Ascending aorta (tissue), 2 donors: ENCODE measurements around the gene APOO. TPM values are rescaled to one million over a fixed set of nuclear protein-coding genes. Genes with fewer than 3 reads are reported as not detected.
A peak's percentile ranks its signal among the peaks of the same experiment; 100 is the strongest.

Experiments
- DNase-seq, 2 donors: peaks; one replicate each; pipeline ENCODE4 v3.0.0-alpha.2; 2019; ENCODE audit warnings: low spot score in 2 of 2
- H3K27ac ChIP-seq, 2 donors: fragments of 200-600 bp; sonication (generic); one replicate each; pipeline ENCODE4 v1.5.1; 2016 to 2017; ENCODE audit warnings: mild to moderate bottlenecking in 1 of 2
- H3K27me3 ChIP-seq: fragments of 200-600 bp; sonication (generic); one replicate; pipeline ENCODE4 v1.5.1; 2017
- H3K36me3 ChIP-seq, 2 donors: fragments of 200-600 bp; sonication (generic); one replicate each; pipeline ENCODE4 v1.5.1; 2016
- H3K4me1 ChIP-seq, 2 donors: fragments of 200-600 bp; sonication (generic); one replicate each; pipeline ENCODE4 v1.5.1; 2016 to 2017; ENCODE audit warnings: mild to moderate bottlenecking in 1 of 2
- H3K4me3 ChIP-seq, 2 donors: fragments of 200-600 bp; sonication (generic); one replicate each; pipeline ENCODE4 v1.5.1; 2016 to 2017; ENCODE audit warnings: mild to moderate bottlenecking in 1 of 2
- H3K9me3 ChIP-seq, 2 donors: fragments of 200-600 bp; sonication (generic); one replicate each; pipeline ENCODE4 v1.5.1; 2016
- CTCF ChIP-seq, 3 experiments: fragments of 200-600 bp in 2 of 3; fragments of 450-650 bp in 1 of 3; sonication (generic) in 2 of 3; IDR thresholded peaks; one replicate each; pipeline ENCODE4 v1.5.1; 2016 to 2019; ENCODE audit warnings: antibody characterized with exemption in 3 of 3, mild to moderate bottlenecking in 1 of 3, moderate library complexity in 1 of 3
- intact Hi-C: fragments of 100-400 bp; cut with DNase I; formaldehyde crosslinking; loops from one replicate; pipeline ENCODE4 v1.15.1; 2023
- total RNA-seq: library from RNA; depleted of rRNA; stranded (reverse); fragments of >200 nt; gene quantifications from one replicate; pipeline ENCODE4 v1.1.0, GENCODE V29; 2016

The APOO gene
- total RNA-seq, 1 donor from 2014 or later: not detected

DNA sequence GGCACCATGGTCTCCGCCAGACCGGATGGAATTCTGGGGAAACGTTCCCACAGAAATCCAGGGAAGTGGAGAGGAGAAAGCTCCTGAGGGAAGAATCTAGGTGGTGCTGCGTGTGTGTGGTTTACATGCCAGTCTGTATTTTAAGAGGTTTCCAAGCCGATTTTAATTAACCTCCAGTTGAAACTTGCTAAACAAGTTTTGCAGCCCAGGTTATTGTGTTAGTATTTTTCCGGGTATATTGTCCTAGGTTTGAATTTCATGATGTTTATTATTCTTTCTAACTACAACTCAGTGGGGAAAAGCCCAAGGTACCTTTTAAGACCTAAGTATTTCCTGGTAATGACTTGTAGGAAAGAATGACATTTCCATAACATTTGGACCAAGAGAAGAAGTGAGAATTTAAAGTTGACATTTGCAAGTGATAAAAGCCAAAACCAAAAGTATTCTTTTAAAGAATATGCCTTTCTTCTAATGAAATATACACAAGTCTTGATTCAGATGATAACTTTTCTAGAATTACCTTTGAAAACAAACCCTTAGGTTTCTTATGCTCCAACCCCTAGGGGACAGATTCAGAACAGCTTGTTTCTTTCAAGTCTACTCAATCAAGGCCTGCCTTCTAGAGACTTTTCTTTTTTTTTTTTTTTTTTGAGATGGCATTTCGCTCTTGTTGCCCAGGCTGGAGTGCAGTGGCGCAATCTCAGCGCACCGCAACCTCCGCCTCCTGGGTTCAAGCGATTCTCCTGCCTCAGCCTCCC lies 110.2 kb downstream of the APOO start:
- no peak for DNase-seq
- Histone ChIP-seq H3K27ac (peak overlapping the region in 1 of 2 donors; percentile 51), H3K27me3 (no peaks in the 10 kb centered on the region), H3K4me3 (no peak overlapping the region), H3K9me3 (no peaks in the 10 kb centered on the region), H3K4me1 (no peaks in the 10 kb centered on the region), H3K36me3 (no peaks in the 10 kb centered on the region)
- intact Hi-C loops: no loop called here
- TF ChIP-seq CTCF (IDR thresholded peaks at IDR 0.05): no peak

GRCh38 chrX:23795221-23795620 lies 112.5 kb downstream of the APOO start:
- H3K4me3 ChIP-seq: no peak overlapping the region
- no peaks in the 10 kb centered on the region for H3K27me3 ChIP-seq
- no peak overlapping the region for H3K27ac ChIP-seq
- no peak for DNase-seq
- H3K36me3 ChIP-seq: no peaks in the 10 kb centered on the region
- TF ChIP-seq CTCF (IDR thresholded peaks at IDR 0.05): no peak
- intact Hi-C loops: no loop called here
- H3K9me3 ChIP-seq: no peaks in the 10 kb centered on the region
- H3K4me1 ChIP-seq: no peaks in the 10 kb centered on the region

GRCh38 chrX:23792861-23793553 lies 114.7 kb downstream of the APOO start:
- intact Hi-C loops: no loop called here
- Histone ChIP-seq H3K4me1 (no peaks in the 10 kb centered on the region), H3K27ac (no peak overlapping the region), H3K36me3 (no peaks in the 10 kb centered on the region), H3K27me3 (no peaks in the 10 kb centered on the region), H3K4me3 (no peak overlapping the region), H3K9me3 (no peaks in the 10 kb centered on the region)
- TF ChIP-seq CTCF (IDR thresholded peaks at IDR 0.05): no peak
- DNase-seq: no peak

- no peaks in the 10 kb centered on the region for H3K4me1 ChIP-seq
- DNase-seq: no peak
- no peaks in the 10 kb centered on the region for H3K27me3 ChIP-seq
- TF ChIP-seq CTCF (IDR thresholded peaks at IDR 0.05): no peak
- intact Hi-C loops: no loop called here
- H3K9me3 ChIP-seq: no peaks in the 10 kb centered on the region
- peaks cover 0 to 13% of the 10 kb centered on the region in 2 donors for H3K36me3 ChIP-seq
- no peak overlapping the region for H3K27ac ChIP-seq
- no peak overlapping the region for H3K4me3 ChIP-seq
Measured at GRCh38 chrX:23790155-23790497, 117.6 kb downstream of the APOO start.

- Histone ChIP-seq H3K4me3 (no peak overlapping the region), H3K4me1 (no peaks in the 10 kb centered on the region), H3K36me3 (peaks cover 0 to 14% of the 10 kb centered on the region in 2 donors), H3K27me3 (no peaks in the 10 kb centered on the region), H3K27ac (no peak overlapping the region), H3K9me3 (no peaks in the 10 kb centered on the region)
- TF ChIP-seq CTCF (IDR thresholded peaks at IDR 0.05): no peak
- no peak for DNase-seq
- intact Hi-C loops: no loop called here
Measured at GRCh38 chrX:23789386-23790154, 118.2 kb downstream of the APOO start.
